CD4-positive, alpha-beta T cell (primary cell): ENCODE results near the gene ATXN3. TPM values are rescaled to one million over a fixed set of nuclear protein-coding genes. Genes with fewer than 3 reads are reported as not detected.

Experiments
- ATAC-seq: fragments of 200-7000 bp; cut with Tn5 transposase; one replicate; pipeline ENCODE4 v1.10.0; 2022; ENCODE audit warnings: mild to moderate bottlenecking; ENCODE audit not compliant: poor library complexity
- CTCF ChIA-PET: fragments of 350-600 bp; sonication (Branson Sonifier 250); formaldehyde crosslinking; loops from one replicate; lab custom pipeline; 2021; ENCODE audit warnings: antibody characterized with exemption, inconsistent platforms; lab: Charles Lee
- POLR2A ChIA-PET: fragments of 350-600 bp; sonication (Branson Sonifier 250); formaldehyde crosslinking; loops from one replicate; lab custom pipeline; 2021; ENCODE audit warnings: antibody characterized with exemption, inconsistent platforms; lab: Charles Lee
- DNase-seq, 14 experiments: peaks; one replicate each; pipeline ENCODE4 v3.0.0-alpha.2; 2013 to 2020; ENCODE audit warnings: mixed read lengths in 2 of 14
- H3K27ac ChIP-seq, 2 donors: one replicate each; pipeline versions ENCODE4 v1.5.1 to v1.7.0; 2013; ENCODE audit warnings: low read length in 2 of 2, low read depth in 1 of 2, mild to moderate bottlenecking in 1 of 2
- H3K27me3 ChIP-seq, 2 experiments: 1 replicate in 1 of 2; 2 replicates in 1 of 2; pipeline versions ENCODE4 v1.6.1 to v1.7.0; 2013; ENCODE audit warnings: low read length in 2 of 2, control low read depth in 1 of 2, mild to moderate bottlenecking in 1 of 2, moderate library complexity in 1 of 2; ENCODE audit not compliant: insufficient read depth in 2 of 2, control insufficient read depth in 1 of 2
- H3K36me3 ChIP-seq: one replicate; pipeline ENCODE4 v1.6.1; 2013; ENCODE audit warnings: low read length, control low read depth; ENCODE audit not compliant: insufficient read depth
- H3K4me1 ChIP-seq: one replicate; pipeline ENCODE4 v1.6.1; 2013; ENCODE audit warnings: low read length, control low read depth; ENCODE audit not compliant: insufficient read depth
- H3K4me3 ChIP-seq: one replicate; pipeline ENCODE4 v1.5.1; 2013; ENCODE audit warnings: mild to moderate bottlenecking, low read length, moderate library complexity
- H3K9me3 ChIP-seq, 2 experiments: 1 replicate in 1 of 2; 2 replicates in 1 of 2; pipeline versions ENCODE4 v1.6.1 to v1.7.0; 2013; ENCODE audit warnings: low read length in 2 of 2, mild to moderate bottlenecking in 2 of 2, control low read depth in 1 of 2, moderate library complexity in 1 of 2; ENCODE audit not compliant: control insufficient read depth in 1 of 2, insufficient read depth in 1 of 2
- H3K27ac Mint-ChIP-seq: one replicate; pipeline ENCODE4 v1.8.0; 2020; ENCODE audit warnings: mixed read lengths
- H3K27me3 Mint-ChIP-seq: one replicate; pipeline ENCODE4 v1.8.0; 2021; ENCODE audit warnings: mixed read lengths
- H3K36me3 Mint-ChIP-seq: one replicate; pipeline ENCODE4 v1.8.0; 2021; ENCODE audit warnings: low read depth, mixed read lengths
- H3K4me1 Mint-ChIP-seq: one replicate; pipeline ENCODE4 v1.8.0; 2021; ENCODE audit warnings: low read depth, mixed read lengths
- H3K4me3 Mint-ChIP-seq: one replicate; pipeline ENCODE4 v1.8.0; 2020; ENCODE audit warnings: mild to moderate bottlenecking, mixed read lengths
- H3K9me3 Mint-ChIP-seq: one replicate; pipeline ENCODE4 v1.8.0; 2020; ENCODE audit warnings: mixed read lengths
- intact Hi-C, 2 experiments: fragments of 100-400 bp; cut with DNase I in 1 of 2; cut with micrococcal nuclease in 1 of 2; formaldehyde crosslinking; loops; one replicate each; pipeline versions ENCODE4 v1.15.1 to v1.9.0; 2023 to 2025; cut with DNase I, micrococcal nuclease
- total RNA-seq, 174 experiments: library from RNA in 2 of 174; stranded (reverse) in 2 of 174; gene quantifications; one replicate each; pipeline ENCODE4 v1.2.3 and lab custom pipeline; 2021 to 2026
- TF ChIP-seq, protein P1 (sequence below): fragments of 200-600 bp; IDR thresholded peaks from one replicate; pipeline ENCODE4 v1.8.0; 2022; ENCODE audit warnings: antibody characterized with exemption, mild to moderate bottlenecking

The ATXN3 gene
- total RNA-seq, 2 experiments from 2014 or later: 21.5 to 22.1 TPM

DNA sequence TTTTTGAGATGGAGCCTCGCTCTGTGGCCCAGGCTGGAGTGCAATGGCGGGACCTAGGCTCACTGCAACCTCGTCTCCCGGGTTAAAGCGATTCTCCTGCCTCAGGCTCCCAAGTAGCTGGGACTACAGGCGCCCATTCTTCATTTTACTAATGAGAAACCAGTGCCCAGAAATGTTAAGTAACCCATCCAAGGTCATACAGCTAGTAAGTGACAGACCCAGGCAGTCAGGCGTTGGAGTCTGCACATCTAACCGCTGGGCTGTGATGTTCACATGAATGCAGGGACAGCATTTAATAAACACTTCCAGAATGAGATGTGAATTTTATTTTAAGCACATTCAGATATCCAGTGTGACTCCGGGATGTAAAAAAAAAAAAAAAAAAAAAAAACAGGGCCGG lies 65.2 kb downstream of the ATXN3 start:
- Mint-ChIP-seq H3K27ac (no peak overlapping the region), H3K9me3 (no peaks in the 10 kb centered on the region), H3K27me3 (no peaks in the 10 kb centered on the region), H3K36me3 (peaks cover 36% of the 10 kb centered on the region), H3K4me1 (peaks cover 48% of the 10 kb centered on the region), H3K4me3 (peak overlapping the region; percentile 99)
- Histone ChIP-seq H3K9me3 (no peaks in the 10 kb centered on the region), H3K36me3 (peaks cover 2% of the 10 kb centered on the region), H3K27ac (peak overlapping the region; percentile 90 to 92), H3K4me1 (peaks cover 35% of the 10 kb centered on the region), H3K4me3 (no peak overlapping the region), H3K27me3 (no peaks in the 10 kb centered on the region)
- DNase-seq: no peak
- ATAC-seq: no peak
- ChIA-PET CTCF (interaction anchor here (1.4 kb wide), 1 partner anchor 65 kb away, joined by 8 read pairs; the partner anchor contains the start of gene ATXN3), POLR2A (interaction anchor here (0.9 to 2.9 kb wide), 11 partner anchors 9 to 624 kb away, joined by 3 to 97 read pairs (median 5); partner anchors contain the start of genes ATXN3, CCDC88C and PPP4R3A)
- intact Hi-C loops: loop anchor here (2.0 to 5.0 kb wide), 4 partner anchors 34 to 751 kb away; partner anchors contain the start of genes CPSF2 (in 1 of the 2), GOLGA5 (in 1 of the 2), NDUFB1 (in 1 of the 2) and PPP4R3A (in 1 of the 2)
- TF ChIP-seq, protein P1, sequence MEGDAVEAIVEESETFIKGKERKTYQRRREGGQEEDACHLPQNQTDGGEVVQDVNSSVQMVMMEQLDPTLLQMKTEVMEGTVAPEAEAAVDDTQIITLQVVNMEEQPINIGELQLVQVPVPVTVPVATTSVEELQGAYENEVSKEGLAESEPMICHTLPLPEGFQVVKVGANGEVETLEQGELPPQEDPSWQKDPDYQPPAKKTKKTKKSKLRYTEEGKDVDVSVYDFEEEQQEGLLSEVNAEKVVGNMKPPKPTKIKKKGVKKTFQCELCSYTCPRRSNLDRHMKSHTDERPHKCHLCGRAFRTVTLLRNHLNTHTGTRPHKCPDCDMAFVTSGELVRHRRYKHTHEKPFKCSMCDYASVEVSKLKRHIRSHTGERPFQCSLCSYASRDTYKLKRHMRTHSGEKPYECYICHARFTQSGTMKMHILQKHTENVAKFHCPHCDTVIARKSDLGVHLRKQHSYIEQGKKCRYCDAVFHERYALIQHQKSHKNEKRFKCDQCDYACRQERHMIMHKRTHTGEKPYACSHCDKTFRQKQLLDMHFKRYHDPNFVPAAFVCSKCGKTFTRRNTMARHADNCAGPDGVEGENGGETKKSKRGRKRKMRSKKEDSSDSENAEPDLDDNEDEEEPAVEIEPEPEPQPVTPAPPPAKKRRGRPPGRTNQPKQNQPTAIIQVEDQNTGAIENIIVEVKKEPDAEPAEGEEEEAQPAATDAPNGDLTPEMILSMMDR: no peak

DNA sequence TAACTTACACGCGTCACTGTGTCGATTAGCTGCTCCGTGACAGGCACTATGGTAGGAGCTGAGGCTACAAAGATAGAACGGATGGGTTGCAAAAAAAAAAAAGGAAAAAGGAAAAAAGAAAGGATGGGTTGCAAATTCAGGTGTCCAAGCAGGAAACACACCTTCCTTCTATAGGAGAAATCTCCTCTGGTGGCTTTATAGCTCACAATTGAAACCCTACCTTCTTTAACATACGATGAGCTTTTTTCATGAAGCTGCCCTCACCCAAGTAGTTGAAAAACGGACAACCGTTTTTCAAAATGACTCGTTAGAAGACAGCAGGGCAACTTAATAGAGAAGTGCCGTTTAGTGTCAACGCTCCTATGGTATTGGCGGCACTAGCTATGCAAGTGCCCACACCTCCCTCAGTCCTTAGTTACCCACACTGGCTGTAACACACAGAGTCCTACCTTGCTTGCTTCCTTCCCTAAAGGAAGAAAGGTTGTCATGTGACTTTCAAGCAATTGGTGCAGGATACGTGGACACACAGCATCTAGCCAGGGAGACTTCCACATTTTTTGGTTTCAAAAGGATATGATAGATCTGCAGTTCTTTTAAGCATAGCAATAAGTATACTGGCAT lies 65.8 kb downstream of the ATXN3 start:
- peak overlapping the region; percentile 99 for H3K4me3 Mint-ChIP-seq
- H3K4me1 Mint-ChIP-seq: peaks cover 53% of the 10 kb centered on the region

More for the DNA sequence above, 65.8 kb downstream of the ATXN3 start:
- ChIA-PET CTCF (interaction anchor here (0.5 to 1.4 kb wide), 2 partner anchors 41 to 66 kb away, joined by 3 to 8 read pairs; partner anchors contain the start of gene ATXN3), POLR2A (interaction anchor here (0.6 to 2.9 kb wide), 36 partner anchors 10 to 1657 kb away, joined by 3 to 97 read pairs (median 4); partner anchors contain the start of genes ATXN3, CCDC88C, CPSF2 and GOLGA5)
- H3K9me3 Mint-ChIP-seq: no peaks in the 10 kb centered on the region
- peak in 3 of 14 experiments; percentile 10 to 50 (median 49) for DNase-seq
- peaks cover 3% of the 10 kb centered on the region for H3K36me3 ChIP-seq
- no peaks in the 10 kb centered on the region for H3K27me3 Mint-ChIP-seq
- H3K4me3 ChIP-seq: peak overlapping the region; percentile 72
- TF ChIP-seq, protein P1: no peak
- H3K4me1 ChIP-seq: peaks cover 38% of the 10 kb centered on the region
- intact Hi-C loops: loop anchor here (1.0 to 5.0 kb wide), 6 partner anchors 33 to 752 kb away; partner anchors contain the start of genes ATXN3 (in 1 of the 2), CPSF2 (in 1 of the 2), GOLGA5 (in 1 of the 2) and NDUFB1 (in 1 of the 2)
- no peaks in the 10 kb centered on the region for H3K9me3 ChIP-seq
- H3K27me3 ChIP-seq: no peaks in the 10 kb centered on the region
- H3K27ac Mint-ChIP-seq: no peak overlapping the region
- peak overlapping the region; percentile 90 to 92 for H3K27ac ChIP-seq
- peak; percentile 8 for ATAC-seq
- peaks cover 39% of the 10 kb centered on the region for H3K36me3 Mint-ChIP-seq
